Lung (tissue), 12 donors: ENCODE data around the gene CDH4. TPM values are rescaled to one million over a fixed set of nuclear protein-coding genes. Genes with fewer than 3 reads are reported as not detected.

ENCODE experiments used
- ATAC-seq: fragments of 200-7000 bp; cut with Tn5 transposase; one replicate; pipeline ENCODE4 v1.9.1; 2020; ENCODE audit warnings: moderate number of reproducible peaks; ENCODE audit not compliant: insufficient read depth, low FRiP score
- DNase-seq, 3 donors: peaks; one replicate each; pipeline ENCODE4 v3.0.0-alpha.2; 2013 to 2017
- H3K27ac ChIP-seq, 2 donors: one replicate each; pipeline ENCODE4 v1.5.1; 2013; ENCODE audit warnings: mild to moderate bottlenecking in 2 of 2, moderate library complexity in 2 of 2, control low read depth in 1 of 2, inconsistent platforms in 1 of 2, low read depth in 1 of 2, low read length in 1 of 2
- H3K27me3 ChIP-seq, 3 donors: one replicate each; pipeline ENCODE4 v1.5.1; 2013; ENCODE audit warnings: low read length in 2 of 3; ENCODE audit not compliant: control insufficient read depth in 3 of 3, insufficient read depth in 3 of 3
- H3K36me3 ChIP-seq, 4 donors: one replicate each; pipeline ENCODE4 v1.5.1; 2013; ENCODE audit warnings: low read length in 4 of 4, mild to moderate bottlenecking in 1 of 4, moderate library complexity in 1 of 4; ENCODE audit not compliant: control insufficient read depth in 4 of 4, insufficient read depth in 4 of 4
- H3K4me1 ChIP-seq, 5 donors: one replicate each; pipeline ENCODE4 v1.5.1; 2013; ENCODE audit warnings: low read length in 5 of 5, mild to moderate bottlenecking in 2 of 5, moderate library complexity in 1 of 5; ENCODE audit not compliant: control insufficient read depth in 5 of 5, insufficient read depth in 5 of 5
- H3K4me3 ChIP-seq: one replicate; pipeline ENCODE4 v1.5.1; 2013; ENCODE audit warnings: mild to moderate bottlenecking, control low read depth, moderate library complexity
- H3K9ac ChIP-seq, 2 donors: one replicate each; pipeline ENCODE4 v1.5.1; 2013; ENCODE audit warnings: low read length in 2 of 2, control low read depth in 1 of 2; ENCODE audit not compliant: insufficient read depth in 1 of 2
- H3K9me3 ChIP-seq, 4 donors: one replicate each; pipeline ENCODE4 v1.5.1; 2013; ENCODE audit warnings: low read length in 3 of 4, mild to moderate bottlenecking in 1 of 4, moderate library complexity in 1 of 4; ENCODE audit not compliant: control insufficient read depth in 4 of 4, insufficient read depth in 3 of 4
- CTCF ChIP-seq: IDR thresholded peaks from 2 replicates; pipeline ENCODE4 v1.5.1; 2012; ENCODE audit warnings: mild to moderate bottlenecking; ENCODE audit errors: control extremely low read depth, extremely low read depth
- WGBS, 2 donors: extraction: QIAGEN DNeasy Blood & Tissue Kit; methylation state at CpG; one replicate each; pipeline ENCODE4 v1.1.7; 2013; 5-methylcytosine and 5-hydroxymethylcytosine counted together
- polyA plus RNA-seq, 2 donors: library from polyadenylated mRNA; stranded (reverse); fragments of 200-250 nt; gene quantifications; one replicate each; pipeline ENCODE4 v1.2.1, GENCODE V29; 2013
- total RNA-seq, 2 donors: library from RNA; depleted of rRNA in 1 of 2; stranded (reverse); fragments of >200 nt in 1 of 2; gene quantifications; one replicate each; pipeline ENCODE4 v1.2.1, GENCODE V29; 2014 to 2021
- donor health status: control.
- donor health status: control.
- donor health status: Bipolar disorder and iron deficiency.
- donor health status: healthy.
- donor health status: DM: yes; HTN: yes; CAD: no.

Gene CDH4
- total and polyA plus RNA-seq, 4 donors, result 0.10 to 2.1 (median 0.34) TPM

GRCh38 chr20:61965606-61966491 lies 713.8 kb downstream of the CDH4 start:
- no peak for TF ChIP-seq CTCF
- H3K27me3 ChIP-seq, result peaks cover 0 to 17% (median 3%) of the 10 kb centered on the region in 3 donors
- no peak overlapping the region for H3K4me3 ChIP-seq
- H3K9me3 ChIP-seq, result peaks cover 0 to 1% (median 0%) of the 10 kb centered on the region in 4 donors
- WGBS, 2 donors, result 16% methylated on average over 25 to 49 of the region's 49 CpGs
- DNase-seq (no peak), ATAC-seq (no peak)
- H3K9ac ChIP-seq, result no peak overlapping the region
- no peaks in the 10 kb centered on the region for H3K36me3 ChIP-seq
- no peak overlapping the region for H3K27ac ChIP-seq
- no peaks in the 10 kb centered on the region for H3K4me1 ChIP-seq

- DNase-seq (no peak), ATAC-seq (no peak)
- no peak overlapping the region for H3K4me3 ChIP-seq
- H3K27me3 ChIP-seq, result peaks cover 0 to 17% (median 3%) of the 10 kb centered on the region in 3 donors
- no peak overlapping the region for H3K9ac ChIP-seq
- no peaks in the 10 kb centered on the region for H3K36me3 ChIP-seq
- 79 to 84% methylated on average over 24 to 25 of the region's 25 CpGs for WGBS, 2 donors
- TF ChIP-seq CTCF, result no peak
- no peaks in the 10 kb centered on the region for H3K9me3 ChIP-seq
- no peaks in the 10 kb centered on the region for H3K4me1 ChIP-seq
- no peak overlapping the region for H3K27ac ChIP-seq
Measured at GRCh38 chr20:61966492-61967244, 714.6 kb downstream of the CDH4 start.

GRCh38 chr20:61967300-61967699 lies 715.2 kb downstream of the CDH4 start:
- H3K9me3 ChIP-seq, result no peaks in the 10 kb centered on the region
- TF ChIP-seq CTCF, result no peak
- peaks cover 0 to 4% (median 0%) of the 10 kb centered on the region in 4 donors for H3K36me3 ChIP-seq
- WGBS, 2 donors, result 53% methylated on average over 7 of the region's 7 CpGs
- peaks cover 0 to 17% (median 3%) of the 10 kb centered on the region in 3 donors for H3K27me3 ChIP-seq
- H3K27ac ChIP-seq, result no peak overlapping the region
- no peak overlapping the region for H3K9ac ChIP-seq
- H3K4me1 ChIP-seq, result no peaks in the 10 kb centered on the region
- DNase-seq (no peak), ATAC-seq (no peak)
- H3K4me3 ChIP-seq, result no peak overlapping the region
